Measurements from ENCODE around the gene SLC22A7. TPM values are rescaled to one million over a fixed set of nuclear protein-coding genes. Genes with fewer than 3 reads are reported as not detected.

The SLC22A7 gene
- not detected for total RNA-seq

- DNase-seq (ENCODE audit: low spot score in 2 of 2): no peak
- WGBS, 2 donors: 53 to 60% methylated on average over 6 to 9 of the region's 10 CpGs
- Histone ChIP-seq H3K4me3 (no peak within 1 kb of the TSS), H3K9me3 (no peaks in the 10 kb centered on the region), H3K36me3 (no peaks in the 10 kb centered on the region), H3K27me3 (peaks cover 0 to 25% of the 10 kb centered on the region in 2 donors), H3K27ac (no peak within 1 kb of the TSS), H3K4me1 (no peaks in the 10 kb centered on the region)
- TF ChIP-seq POLR2A (IDR thresholded peaks at IDR 0.05) (no peak), EP300 (IDR thresholded peaks at IDR 0.05) (no peak)
- TF ChIP-seq, protein P1, sequence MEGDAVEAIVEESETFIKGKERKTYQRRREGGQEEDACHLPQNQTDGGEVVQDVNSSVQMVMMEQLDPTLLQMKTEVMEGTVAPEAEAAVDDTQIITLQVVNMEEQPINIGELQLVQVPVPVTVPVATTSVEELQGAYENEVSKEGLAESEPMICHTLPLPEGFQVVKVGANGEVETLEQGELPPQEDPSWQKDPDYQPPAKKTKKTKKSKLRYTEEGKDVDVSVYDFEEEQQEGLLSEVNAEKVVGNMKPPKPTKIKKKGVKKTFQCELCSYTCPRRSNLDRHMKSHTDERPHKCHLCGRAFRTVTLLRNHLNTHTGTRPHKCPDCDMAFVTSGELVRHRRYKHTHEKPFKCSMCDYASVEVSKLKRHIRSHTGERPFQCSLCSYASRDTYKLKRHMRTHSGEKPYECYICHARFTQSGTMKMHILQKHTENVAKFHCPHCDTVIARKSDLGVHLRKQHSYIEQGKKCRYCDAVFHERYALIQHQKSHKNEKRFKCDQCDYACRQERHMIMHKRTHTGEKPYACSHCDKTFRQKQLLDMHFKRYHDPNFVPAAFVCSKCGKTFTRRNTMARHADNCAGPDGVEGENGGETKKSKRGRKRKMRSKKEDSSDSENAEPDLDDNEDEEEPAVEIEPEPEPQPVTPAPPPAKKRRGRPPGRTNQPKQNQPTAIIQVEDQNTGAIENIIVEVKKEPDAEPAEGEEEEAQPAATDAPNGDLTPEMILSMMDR (IDR thresholded peaks at IDR 0.05): no peak
Measured at GRCh38 chr6:43297644-43298564, at the start of gene SLC22A7. SLC22A7 (plus strand) TSS chr6:43298260; CDS start chr6:43298359, 99 bp downstream.

GRCh38 chr6:43248791-43249190 is 49.3 kb upstream of the SLC22A7 start:
- Histone ChIP-seq H3K9me3 (no peaks in the 10 kb centered on the region), H3K4me1 (peaks cover 0 to 22% (median 9%) of the 10 kb centered on the region in 4 donors), H3K27me3 (peaks cover 0 to 66% of the 10 kb centered on the region in 2 donors), H3K4me3 (no peak overlapping the region), H3K36me3 (no peaks in the 10 kb centered on the region), H3K27ac (no peak overlapping the region)
- no peak for DNase-seq (ENCODE audit: low spot score in 2 of 2)
- TF ChIP-seq EP300 (IDR thresholded peaks at IDR 0.05): no peak
- TF ChIP-seq, protein P1 (IDR thresholded peaks at IDR 0.05): no peak
- no peak for TF ChIP-seq POLR2A (IDR thresholded peaks at IDR 0.05)

GRCh38 chr6:43250992-43251373 is 47.1 kb upstream of the SLC22A7 start:
- no peak for DNase-seq (ENCODE audit: low spot score in 2 of 2)
- H3K9me3 ChIP-seq: no peaks in the 10 kb centered on the region
- WGBS, 2 donors: 12 to 15% methylated on average over 8 of the region's 8 CpGs
- H3K4me1 ChIP-seq: peaks cover 0 to 22% (median 9%) of the 10 kb centered on the region in 4 donors
- no peak overlapping the region for H3K27ac ChIP-seq
- peaks cover 0 to 52% of the 10 kb centered on the region in 2 donors for H3K27me3 ChIP-seq
- no peak overlapping the region for H3K4me3 ChIP-seq
- H3K36me3 ChIP-seq: no peaks in the 10 kb centered on the region
- TF ChIP-seq, protein P1 (IDR thresholded peaks at IDR 0.05): no peak
- TF ChIP-seq EP300 (IDR thresholded peaks at IDR 0.05) (no peak), POLR2A (IDR thresholded peaks at IDR 0.05) (no peak)

- TF ChIP-seq EP300 (IDR thresholded peaks at IDR 0.05) (no peak), POLR2A (IDR thresholded peaks at IDR 0.05) (no peak)
- TF ChIP-seq, protein P1 (IDR thresholded peaks at IDR 0.05): no peak
- WGBS, 2 donors: 90 to 96% methylated on average over 6 to 11 of the region's 11 CpGs
- no peak for DNase-seq (ENCODE audit: low spot score in 2 of 2)
- no peaks in the 10 kb centered on the region for H3K9me3 ChIP-seq
- no peak overlapping the region for H3K4me3 ChIP-seq
- H3K27ac ChIP-seq: no peak overlapping the region
- H3K27me3 ChIP-seq: peaks cover 0 to 56% of the 10 kb centered on the region in 2 donors
- H3K36me3 ChIP-seq: no peaks in the 10 kb centered on the region
- peaks cover 0 to 4% (median 0%) of the 10 kb centered on the region in 4 donors for H3K4me1 ChIP-seq
Measured at GRCh38 chr6:43253401-43253800, 44.7 kb upstream of the SLC22A7 start.

DNA sequence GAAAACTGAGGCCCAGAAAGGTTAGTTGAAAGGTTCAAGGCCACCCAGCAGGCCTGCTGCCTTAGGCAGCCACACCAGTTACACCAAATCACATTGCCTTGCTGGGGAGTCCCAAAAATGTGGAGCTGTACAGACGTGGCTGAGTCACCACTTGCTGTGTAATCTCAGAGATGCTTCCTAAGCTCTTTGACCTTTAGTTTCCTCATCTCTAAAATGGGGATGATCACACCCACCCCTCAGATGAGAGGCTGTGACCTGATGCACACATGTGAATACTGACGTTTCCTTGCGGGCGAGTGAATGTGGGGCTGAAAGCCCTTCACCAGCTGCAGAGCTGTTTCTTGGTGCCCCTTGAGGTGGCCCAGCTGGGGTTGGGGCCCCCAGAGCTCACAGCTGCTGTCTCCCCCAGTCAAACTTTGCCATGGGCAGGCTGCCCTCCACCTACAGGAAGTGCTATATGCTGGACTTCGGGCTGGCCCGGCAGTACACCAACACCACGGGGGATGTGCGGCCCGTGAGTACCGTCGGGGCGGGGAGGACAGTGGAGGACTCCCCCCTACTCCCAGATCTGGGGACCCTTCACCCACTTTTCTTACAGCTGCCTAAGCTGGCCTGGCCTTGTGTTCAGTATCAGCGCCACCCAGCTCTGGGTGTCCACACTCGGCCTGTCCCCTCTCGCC is 43.8 kb upstream of the SLC22A7 start:
- Histone ChIP-seq H3K27ac (no peak overlapping the region), H3K4me3 (no peak overlapping the region), H3K4me1 (peaks cover 0 to 4% (median 0%) of the 10 kb centered on the region in 4 donors), H3K36me3 (no peaks in the 10 kb centered on the region), H3K27me3 (peaks cover 0 to 56% of the 10 kb centered on the region in 2 donors), H3K9me3 (no peaks in the 10 kb centered on the region)
- DNase-seq (ENCODE audit: low spot score in 2 of 2): no peak
- TF ChIP-seq, protein P1 (IDR thresholded peaks at IDR 0.05): no peak
- TF ChIP-seq EP300 (IDR thresholded peaks at IDR 0.05) (no peak), POLR2A (IDR thresholded peaks at IDR 0.05) (no peak)
- whole genome bisulfite sequencing, 2 donors: 90 to 94% methylated on average over 15 of the region's 15 CpGs

Measured in tibial nerve (tissue), 4 donors.